ENCODE data around the gene SRP68. TPM values are rescaled to one million over a fixed set of nuclear protein-coding genes. Genes with fewer than 3 reads are reported as not detected.
A peak's percentile ranks its signal among the peaks of the same experiment; 100 is the strongest.

Gene SRP68
- total and polyA plus RNA-seq, 9 of the 15 experiments (the other 6 are each of a cell fraction or from before 2014, with no cell fraction given) = 29.4 to 92.6 (median 36.2) TPM

- H3K27ac ChIP-seq (ENCODE audit: extremely low read depth, low read depth, low read length) = no peak overlapping the region
- no peaks in the 10 kb centered on the region for H3K9me3 ChIP-seq (replicated peaks; ENCODE audit: control insufficient read depth, insufficient read depth, low read depth, low read length)
- peak overlapping the region in 1 of 2 experiments; percentile 35; a peak in 2 of 4 replicates for H3K9ac ChIP-seq (ENCODE audit: insufficient read depth in 1 of 2, low read depth in 2 of 2, low read length in 2 of 2)
- ATAC-seq (no peak), DNase-seq (ENCODE audit: extremely low read depth in 1 of 4, low spot score in 3 of 4) (no peak), FAIRE-seq (no peak)
- H3K4me1 ChIP-seq (replicated peaks in 1 of 2; ENCODE audit: control insufficient read depth in 2 of 2, insufficient read depth in 2 of 2, low read length in 2 of 2) = peaks cover 0 to 56% of the 10 kb centered on the region in 2 experiments; a peak in 3 of 5 replicates
- TF ChIP-seq MLX (CRISPR knock-in tag; conservative IDR thresholded peaks at IDR 0.05) = no peak
- TF ChIP-seq IFI16 (CRISPR knock-in tag; IDR thresholded peaks at IDR 0.05) = no peak
- no peak for TF ChIP-seq ZNF655 (CRISPR knock-in tag; IDR thresholded peaks at IDR 0.05)
- no peak for TF ChIP-seq PYGO2 (tag; IDR thresholded peaks at IDR 0.05)
- no peak for TF ChIP-seq ESRRB (CRISPR knock-in tag; IDR thresholded peaks at IDR 0.05; ENCODE audit: borderline replicate concordance)
- no peak for TF ChIP-seq PHB2 (IDR thresholded peaks at IDR 0.05; ENCODE audit: low read depth)
- no peak overlapping the region for H2AFZ ChIP-seq (ENCODE audit: low read depth, low read length)
- intact Hi-C loops (cut with micrococcal nuclease) (loop anchor here (5.0 kb wide), 1 partner anchor 258 kb away; no protein-coding TSS in a partner anchor), in situ Hi-C loops (cut with MboI) (no loop called here)
- H3K27me3 ChIP-seq (ENCODE audit: control insufficient read depth in 2 of 2, insufficient read depth in 2 of 2, low read length in 2 of 2) = peaks cover 17 to 45% of the 10 kb centered on the region in 2 experiments; a peak in 4 of 5 replicates
- no peak overlapping the region for H3K4me3 ChIP-seq
- 54% methylated on average over 9 of the region's 13 CpGs for WGBS (ENCODE audit: insufficient coverage, low coverage, missing lambda C conversion rate)
- ChIA-PET CTCF (ENCODE audit: low intra/inter-chr PET ratio) (no interaction called here), POLR2A (interaction anchor here (0.6 to 1.4 kb wide), 3 partner anchors 11 to 251 kb away, joined by 3 to 4 read pairs (median 3); no protein-coding TSS in a partner anchor)
- BruUV-seq (replicated peaks) = no TSS peak
- H3K9me1 ChIP-seq (ENCODE audit: control insufficient read depth, insufficient read depth, low read length) = no peaks in the 10 kb centered on the region
- H3K36me3 ChIP-seq (ENCODE audit: control insufficient read depth, insufficient read depth, low read length) = no peaks in the 10 kb centered on the region
- no peaks in the 10 kb centered on the region for H3K79me2 ChIP-seq (ENCODE audit: control insufficient read depth, insufficient read depth, low read length)
- no peak overlapping the region for H3K4me2 ChIP-seq (ENCODE audit: insufficient read depth, low read length)
- H4K20me1 ChIP-seq (replicated peaks; ENCODE audit: control insufficient read depth, insufficient read depth, low read length) = 0 out of 2 replicates have a peak, but pooled peaks cover 6% of the 10 kb centered on the region
These were observed 53.5 kb downstream of the SRP68 start for GRCh38 chr17:76018801-76019200.
